GM19025 (cell line): ENCODE data around the gene ILK.

ENCODE experiments used
- ATAC-seq: cut with Tn5 transposase; IDR thresholded peaks from one replicate; pipeline ENCODE4 v1.9.1; 2021; ENCODE audit warnings: mild to moderate bottlenecking, low read depth, moderate library complexity; ENCODE audit not compliant: unreplicated experiment

The ILK gene

DNA sequence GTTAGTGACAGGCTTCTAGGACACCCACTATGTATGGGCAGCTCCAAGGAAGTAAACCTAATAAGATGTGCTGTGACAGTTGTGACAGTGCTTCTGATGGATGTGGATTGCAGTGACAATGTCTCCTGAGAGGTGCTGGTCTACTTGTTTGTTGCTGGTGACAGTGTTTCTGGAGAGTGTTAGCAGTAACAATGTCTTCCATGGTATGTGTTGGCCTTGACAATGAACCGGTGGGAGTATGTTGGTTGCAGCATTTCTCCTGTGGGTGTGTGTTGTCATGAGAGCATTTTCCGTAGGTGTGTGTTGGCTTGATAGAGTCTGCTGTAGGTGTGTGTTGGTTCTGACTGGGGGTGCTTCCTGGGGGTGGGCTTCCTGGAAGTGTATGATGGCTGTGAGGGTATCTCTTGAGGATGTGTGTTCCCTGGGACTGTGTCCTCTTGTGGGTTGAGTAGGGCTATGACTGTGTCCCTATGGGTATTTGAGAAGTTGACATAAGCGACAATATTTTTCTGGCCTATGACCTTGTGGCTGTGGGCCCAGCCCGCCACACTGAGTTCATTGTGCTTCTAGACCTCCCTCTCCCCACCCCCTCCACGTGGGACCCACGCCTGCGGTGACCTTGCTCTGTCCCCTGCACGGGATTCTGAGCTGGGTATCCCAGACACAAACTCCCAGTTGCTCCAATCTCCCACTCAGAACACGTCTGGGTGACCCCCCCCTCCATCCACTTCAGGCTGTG is 50.9 kb downstream of the ILK start:
- no peak for ATAC-seq

DNA sequence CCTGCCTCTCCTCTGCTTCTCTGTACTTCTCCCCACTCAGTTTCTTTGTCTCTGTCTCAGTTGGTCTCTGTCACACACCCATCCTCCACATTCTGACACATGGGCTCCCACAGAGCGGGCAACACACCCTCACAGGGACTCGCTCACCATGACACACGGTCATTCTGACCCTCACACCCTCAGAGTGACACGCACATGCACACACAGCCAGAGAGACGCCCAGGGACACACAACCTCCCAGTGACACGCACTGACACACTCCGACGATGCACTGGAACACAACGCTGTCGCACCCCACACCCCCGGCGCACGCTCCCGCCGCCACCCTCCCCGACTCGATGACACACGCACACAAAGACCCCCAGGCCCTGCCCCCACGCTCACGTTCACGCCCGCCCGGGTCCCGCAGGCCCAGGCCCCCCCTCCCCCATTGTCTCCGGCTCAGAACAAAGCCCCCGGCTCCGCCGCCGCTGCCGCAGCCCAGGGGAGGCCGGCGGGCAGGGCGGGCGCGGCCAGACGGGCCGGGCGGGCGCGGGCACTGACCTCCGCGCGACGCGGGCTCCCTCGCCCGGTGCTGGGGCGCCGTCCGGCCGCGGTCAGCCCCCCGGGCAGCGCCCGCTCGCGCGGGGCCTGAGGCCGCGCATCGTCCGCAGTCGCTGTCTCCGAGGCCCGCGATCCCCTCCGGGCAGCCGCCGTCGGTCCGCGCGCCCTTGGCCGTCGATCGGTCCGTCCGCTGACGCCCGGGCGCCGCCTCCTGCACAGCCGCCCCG is 51.6 kb downstream of the ILK start:
- ATAC-seq, result no peak

GRCh38 chr11:6655790-6656583 is 52.4 kb downstream of the ILK start, which contains the start of gene DCHS1:
DCHS1 (minus strand) TSS chr11:6655809; CDS start chr11:6641613, 14,196 bp downstream.
- no peak for ATAC-seq

DNA sequence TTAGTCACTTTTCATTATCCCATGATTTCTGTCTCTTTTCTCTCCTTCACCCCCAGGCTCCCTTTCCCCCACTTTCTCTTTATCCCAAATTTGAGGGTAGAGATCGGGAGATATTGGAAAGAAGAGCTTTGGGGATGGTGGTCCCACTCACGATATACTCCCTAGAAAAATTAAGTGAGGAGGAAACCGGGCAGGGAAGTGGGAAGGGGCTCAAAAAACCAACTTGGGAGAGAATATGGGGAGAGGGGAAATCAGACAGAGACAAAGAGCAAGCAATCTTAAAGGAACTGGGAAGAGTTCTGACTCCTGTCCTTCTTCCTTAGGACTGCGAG is 53.0 kb downstream of the ILK start:
- ATAC-seq, result no peak

GRCh38 chr11:6656936-6657335 is 53.4 kb downstream of the ILK start:
- ATAC-seq, result no peak

DNA sequence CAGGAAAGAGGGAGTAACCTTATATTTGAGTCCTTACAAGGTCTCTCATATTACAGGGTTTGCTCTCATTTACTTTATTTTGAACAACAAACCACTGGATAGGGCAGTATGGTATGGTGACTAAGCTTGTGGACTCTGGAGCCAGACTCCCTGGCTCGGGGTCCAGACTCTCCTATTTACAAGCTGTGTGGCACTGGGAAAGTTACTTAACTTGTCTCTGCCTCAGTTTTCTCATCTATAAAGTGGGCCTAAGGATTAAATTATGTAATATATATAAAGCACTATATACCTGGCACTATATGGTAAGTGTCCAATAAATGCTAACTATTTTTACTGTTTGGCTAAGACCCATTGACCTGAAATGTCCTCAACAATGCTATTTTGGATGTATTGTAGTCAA is 53.8 kb downstream of the ILK start:
- ATAC-seq, result no peak

DNA sequence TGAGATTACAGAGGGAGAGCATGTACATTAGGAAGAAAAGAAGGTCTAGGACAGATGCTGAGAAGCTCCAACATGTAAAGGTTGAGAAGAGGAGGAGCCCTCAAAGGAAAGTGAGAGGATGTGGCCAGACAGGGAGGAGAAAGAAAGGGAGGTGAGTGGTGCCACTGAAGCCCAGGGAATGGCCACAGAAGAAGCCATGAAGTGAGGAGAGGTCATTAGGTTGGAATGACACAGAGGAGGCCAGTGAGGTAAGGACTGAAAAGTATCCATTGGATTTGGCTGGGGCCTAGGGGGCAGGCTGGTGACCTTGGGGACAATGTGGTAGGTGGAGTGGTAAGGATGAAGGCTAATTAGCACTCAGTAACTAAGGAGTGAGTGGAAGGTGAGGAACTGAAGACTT is 55.1 kb downstream of the ILK start:
- no peak for ATAC-seq
